Dermis microvascular lymphatic vessel endothelial cell (primary cell): Measurements from ENCODE around the gene CNMD. TPM values are rescaled to one million over a fixed set of nuclear protein-coding genes. Genes with fewer than 3 reads are reported as not detected.
"Not testable (repeated sequence)": the region's sequence is repeated elsewhere in the genome, so short reads cannot be mapped to it uniquely, and the experiment has no call there.

Source experiments
- DNase-seq, 2 donors: peaks; one replicate each; pipeline versions ENCODE4 v3.0.0 to v3.0.0-alpha.2; 2010; ENCODE audit warnings: low read depth in 2 of 2
- total RNA-seq: library from RNA; depleted of rRNA; stranded (reverse); fragments of >200 nt; gene quantifications from 2 replicates; pipeline ENCODE4 v1.2.1, GENCODE V29; 2014

CNMD gene
- total RNA-seq, 1 donor from 2014 or later: not detected

- no peak for DNase-seq
These were observed 53.2 kb downstream of the CNMD start for GRCh38 chr13:52686376-52686775.

- DNase-seq: not testable (repeated sequence)
These were observed 53.8 kb downstream of the CNMD start for GRCh38 chr13:52685806-52686205.

- DNase-seq: no peak
These were observed 61.8 kb downstream of the CNMD start for GRCh38 chr13:52677823-52678222.

- DNase-seq: no peak
These were observed 66.2 kb downstream of the CNMD start for GRCh38 chr13:52673465-52673864.

GRCh38 chr13:52670726-52671125 lies 68.9 kb downstream of the CNMD start:
- no peak for DNase-seq

GRCh38 chr13:52669677-52670076 lies 69.9 kb downstream of the CNMD start:
- DNase-seq: no peak

GRCh38 chr13:52665325-52665724 lies 74.3 kb downstream of the CNMD start:
- DNase-seq: peak; percentile 37 to 48

GRCh38 chr13:52664272-52664671 lies 75.3 kb downstream of the CNMD start:
- no peak for DNase-seq

GRCh38 chr13:52659340-52659739 lies 80.3 kb downstream of the CNMD start:
- no peak for DNase-seq

Other genes with a start within 250 kb of the CNMD start
- 2.2 and 2.7 TPM in 2 replicates for gene HNRNPA1L2, start 97.4 kb downstream of the CNMD start, total RNA-seq
- 26.3 and 33.1 TPM in 2 replicates for gene SUGT1, start 87.0 kb downstream of the CNMD start, total RNA-seq
- not detected in 2 replicates for gene PCDH8, start 108.8 kb upstream of the CNMD start, total RNA-seq